Prostate gland (tissue), 2 donors: ENCODE data around the gene SMIM14. TPM values are rescaled to one million over a fixed set of nuclear protein-coding genes. Genes with fewer than 3 reads are reported as not detected.
A peak's percentile ranks its signal among the peaks of the same experiment; 100 is the strongest.
"Not testable (repeated sequence)": the region's sequence is repeated elsewhere in the genome, so short reads cannot be mapped to it uniquely, and the experiment has no call there.

Experiments used
- DNase-seq: peaks from one replicate; pipeline ENCODE4 v3.0.0-alpha.2; 2019; ENCODE audit warnings: low spot score
- H3K27ac ChIP-seq, 2 donors: fragments of 200-600 bp; sonication (generic); 2 replicates each; pipeline ENCODE4 v1.5.1; 2017 to 2019
- H3K27me3 ChIP-seq: fragments of 200-600 bp; sonication (generic); replicated peaks from 2 replicates; pipeline ENCODE4 v1.5.1; 2019; ENCODE audit not compliant: insufficient read depth
- H3K36me3 ChIP-seq, 2 donors: fragments of 200-600 bp; sonication (generic); 1 replicate in 1 of 2; 2 replicates in 1 of 2; pipeline versions ENCODE4 v1.5.1 to v1.8.1; 2017 to 2019
- H3K4me1 ChIP-seq: fragments of 200-600 bp; sonication (generic); replicated peaks from 2 replicates; pipeline ENCODE4 v1.5.1; 2019
- H3K4me3 ChIP-seq, 2 donors: fragments of 200-600 bp; sonication (generic); 2 replicates each; pipeline ENCODE4 v1.5.1; 2017 to 2019
- H3K9me3 ChIP-seq: fragments of 200-600 bp; sonication (generic); 2 replicates; pipeline ENCODE4 v1.5.1; 2017
- CTCF ChIP-seq, 4 experiments: fragments of 200-600 bp in 2 of 4; fragments of 450-650 bp in 2 of 4; sonication (generic) in 2 of 4; IDR thresholded peaks; 1 replicate in 3 of 4; 2 replicates in 1 of 4; pipeline ENCODE4 v1.5.1; 2016 to 2019; ENCODE audit warnings: antibody characterized with exemption in 4 of 4, mild to moderate bottlenecking in 2 of 4, moderate library complexity in 2 of 4
- POLR2A ChIP-seq: fragments of 450-650 bp; IDR thresholded peaks from one replicate; pipeline ENCODE4 v1.6.1; 2016; ENCODE audit warnings: antibody characterized with exemption, mild to moderate bottlenecking
- POLR2AphosphoS5 ChIP-seq: sonication (generic); formaldehyde crosslinking; IDR thresholded peaks from one replicate; pipeline ENCODE4 v1.6.1; 2017; ENCODE audit warnings: antibody characterized with exemption
- WGBS: methylation state at CpG from one replicate; pipeline ENCODE4 v1.1.5; 2018; 5-methylcytosine and 5-hydroxymethylcytosine counted together
- intact Hi-C: fragments of 100-400 bp; cut with DNase I; formaldehyde crosslinking; loops from one replicate; pipeline ENCODE4 v1.14.2; 2022
- total RNA-seq, 2 donors: library from RNA; depleted of rRNA; stranded (reverse); fragments of >200 nt; gene quantifications; one replicate each; pipeline ENCODE4 v1.1.0, GENCODE V29; 2016

SMIM14 gene
- total RNA-seq = 100 to 1,000 TPM in 1 of 2 donors, 10 to 100 TPM in 1; 36.1 to 101 TPM

DNA sequence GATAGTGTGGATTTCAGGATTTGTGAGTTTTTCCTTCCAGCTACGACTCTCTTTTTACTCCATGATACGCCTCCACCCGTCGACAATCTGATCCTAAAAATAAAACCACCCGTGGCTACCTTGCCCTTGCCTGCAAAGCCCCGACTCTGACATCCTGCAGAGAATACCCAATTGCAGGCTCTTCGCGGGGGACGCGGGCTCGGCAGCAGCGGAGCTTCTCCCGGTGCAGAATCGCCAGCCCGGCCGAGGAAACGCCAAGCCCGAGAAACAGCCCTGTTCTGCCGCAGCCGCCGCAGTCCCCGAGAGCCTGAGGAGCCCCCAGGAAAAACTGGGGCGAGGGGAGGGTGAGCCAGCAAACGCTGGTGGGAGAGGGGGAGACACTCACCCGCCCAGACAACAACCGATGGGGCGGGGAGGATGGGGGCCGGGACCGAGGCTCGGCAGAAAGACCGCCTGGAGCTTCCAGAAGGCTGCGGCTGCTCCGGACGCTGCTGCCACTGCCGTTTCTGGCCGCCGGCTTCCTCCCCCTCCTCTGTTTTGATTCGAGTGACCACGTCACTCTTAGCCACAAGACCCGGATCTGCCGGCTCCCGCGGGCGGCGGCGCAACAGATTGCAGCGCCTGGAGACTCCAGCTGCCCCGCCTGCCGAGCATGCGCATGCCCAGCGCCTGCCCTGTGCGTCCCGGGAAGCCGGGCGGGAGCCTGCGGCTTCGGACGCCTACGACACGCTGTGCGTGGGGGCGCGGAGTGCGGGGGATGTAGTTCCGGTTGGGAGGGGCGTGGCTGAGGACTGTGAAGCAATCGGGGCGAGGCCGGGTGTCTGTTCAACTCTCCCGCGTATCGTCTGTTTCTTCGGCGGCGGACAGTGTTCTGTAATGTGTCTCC, at the start of gene SMIM14:
Gene SMIM14, minus strand, starts transcription at position 512 of the 886 bp plus-strand sequence. CDS start 33,720 bp downstream, outside the sequence.
- intact Hi-C loops = loop anchor here (2.0 to 10.0 kb wide), 5 partner anchors 59 to 339 kb away; partner anchors contain the start of genes PDS5A, RFC1, UBE2K and UGDH
- Histone ChIP-seq H3K9me3 (no peaks in the 10 kb centered on the region), H3K36me3 (no peaks in the 10 kb centered on the region)

GRCh38 chr4:39687014-39687413, 48.3 kb upstream of the SMIM14 start:
- DNase-seq = no peak
- TF ChIP-seq POLR2A (no peak), POLR2AphosphoS5 (no peak), CTCF (IDR thresholded peaks at IDR 0.05) (no peak)

More for the DNA sequence above, at the start of gene SMIM14:
- Histone ChIP-seq H3K4me3 (peak within 1 kb of the TSS; percentile 88 to 99), H3K27me3 (no peaks in the 10 kb centered on the region), H3K4me1 (peaks cover 12% of the 10 kb centered on the region), H3K27ac (peak within 1 kb of the TSS; percentile 99)
- peak; percentile 97 for TF ChIP-seq POLR2A
- TF ChIP-seq CTCF (IDR thresholded peaks at IDR 0.05) = peak in 2 of 4 experiments; percentile 52 to 70
- peak; percentile 99 for TF ChIP-seq POLR2AphosphoS5
- DNase-seq = peak; percentile 96
- under 1% methylated on average over 60 of the region's 75 CpGs for WGBS

DNA sequence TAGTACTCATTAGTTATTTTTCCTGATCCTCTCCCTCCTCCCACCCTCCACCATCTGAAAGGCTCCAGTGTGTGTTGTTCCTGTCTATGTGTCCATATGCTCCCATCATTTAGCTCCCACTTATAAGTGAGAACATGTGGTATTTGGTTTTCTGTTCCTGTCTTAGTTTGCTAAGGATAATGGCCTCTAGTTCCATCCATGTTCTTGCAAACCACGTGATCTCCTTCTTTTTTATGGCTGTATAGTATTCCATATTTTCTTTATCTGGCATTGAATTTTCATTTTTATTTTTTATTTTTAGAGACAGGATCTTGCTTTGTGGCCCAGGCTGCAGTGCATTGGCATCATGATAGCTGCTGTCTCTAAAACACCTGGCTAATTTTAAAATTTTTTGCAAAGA, 47.3 kb upstream of the SMIM14 start:
- WGBS = 51% methylated on average over 1 of the region's 1 CpG
- Histone ChIP-seq H3K4me3 (no peak overlapping the region), H3K4me1 (no peaks in the 10 kb centered on the region), H3K9me3 (no peaks in the 10 kb centered on the region), H3K27me3 (no peaks in the 10 kb centered on the region), H3K36me3 (no peaks in the 10 kb centered on the region), H3K27ac (no peak overlapping the region)
- no peak for DNase-seq
- intact Hi-C loops = no loop called here
- TF ChIP-seq POLR2A (no peak), POLR2AphosphoS5 (no peak), CTCF (IDR thresholded peaks at IDR 0.05) (no peak)

More at GRCh38 chr4:39687014-39687413, 48.3 kb upstream of the SMIM14 start:
- H3K36me3 ChIP-seq = no peaks in the 10 kb centered on the region
- H3K4me1 ChIP-seq = no peaks in the 10 kb centered on the region
- H3K4me3 ChIP-seq = no peak overlapping the region
- no peak overlapping the region for H3K27ac ChIP-seq
- H3K27me3 ChIP-seq = no peaks in the 10 kb centered on the region
- no peaks in the 10 kb centered on the region for H3K9me3 ChIP-seq
- intact Hi-C loops = no loop called here

GRCh38 chr4:39682138-39682537, 43.5 kb upstream of the SMIM14 start:
- Histone ChIP-seq H3K4me3 (no peak overlapping the region), H3K27me3 (no peaks in the 10 kb centered on the region), H3K36me3 (no peaks in the 10 kb centered on the region), H3K4me1 (no peaks in the 10 kb centered on the region), H3K27ac (no peak overlapping the region), H3K9me3 (no peaks in the 10 kb centered on the region)
- 64% methylated on average over 2 of the region's 2 CpGs for WGBS
- intact Hi-C loops = no loop called here
- no peak for DNase-seq
- TF ChIP-seq POLR2A (no peak), POLR2AphosphoS5 (no peak), CTCF (IDR thresholded peaks at IDR 0.05) (no peak)

- H3K4me3 ChIP-seq, DNase-seq, H3K4me1 ChIP-seq, H3K27me3 ChIP-seq, intact Hi-C loops, H3K9me3 ChIP-seq, H3K36me3 ChIP-seq, H3K27ac ChIP-seq: not testable (repeated sequence)
- 98% methylated on average over 2 of the region's 2 CpGs for WGBS
Measured at GRCh38 chr4:39681003-39681402, 42.3 kb upstream of the SMIM14 start.

DNA sequence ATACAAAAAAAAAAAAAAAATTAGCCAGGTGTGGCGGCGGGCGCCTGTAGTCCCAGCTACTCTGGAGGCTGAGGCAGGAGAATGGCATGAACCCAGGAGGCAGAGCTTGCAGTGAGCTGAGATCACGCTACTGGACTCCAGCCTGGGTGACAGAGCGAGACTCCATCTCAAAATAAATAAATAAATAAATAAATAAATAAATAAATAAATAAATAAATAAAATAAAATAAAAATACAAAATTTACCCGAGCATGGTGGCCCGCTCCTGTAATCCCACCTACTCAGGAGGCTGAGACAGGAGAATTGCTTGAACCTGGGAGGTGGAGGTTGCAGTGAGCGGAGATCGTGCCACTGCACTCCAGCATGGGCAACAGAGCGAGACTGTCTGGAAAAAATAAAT, 37.0 kb upstream of the SMIM14 start:
- intact Hi-C loops, H3K9me3 ChIP-seq, DNase-seq, H3K36me3 ChIP-seq, H3K27me3 ChIP-seq, H3K4me1 ChIP-seq, H3K27ac ChIP-seq, H3K4me3 ChIP-seq: not testable (repeated sequence)
- 94% methylated on average over 10 of the region's 10 CpGs for WGBS

DNA sequence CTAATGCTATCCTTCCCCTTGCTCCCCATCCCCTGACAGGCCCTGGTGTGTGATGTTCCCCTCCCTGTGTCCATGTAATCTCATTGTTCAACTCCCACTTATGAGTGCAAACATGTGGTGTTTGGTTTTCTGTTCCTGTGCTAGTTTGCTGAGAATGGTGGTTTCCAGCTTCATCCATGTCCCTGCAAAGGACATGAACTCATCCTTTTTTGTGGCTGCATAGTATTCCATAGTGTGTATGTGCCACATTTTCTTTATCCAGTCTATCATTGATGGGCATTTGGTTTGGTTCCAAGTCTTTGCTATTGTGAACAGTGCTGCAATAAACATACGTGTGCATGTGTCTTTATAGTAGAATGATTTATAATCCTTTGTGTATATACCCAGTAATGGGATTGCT, 31.6 kb upstream of the SMIM14 start:
- H3K27ac ChIP-seq, H3K9me3 ChIP-seq, DNase-seq, H3K27me3 ChIP-seq, H3K4me1 ChIP-seq, intact Hi-C loops, H3K4me3 ChIP-seq, H3K36me3 ChIP-seq: not testable (repeated sequence)
- WGBS = 75% methylated on average over 1 of the region's 1 CpG
